Sigmoid colon (tissue), 7 donors: Measurements from ENCODE around the gene NDOR1. TPM values are rescaled to one million over a fixed set of nuclear protein-coding genes. Genes with fewer than 3 reads are reported as not detected.
"Not testable (repeated sequence)": the region's sequence is repeated elsewhere in the genome, so short reads cannot be mapped to it uniquely, and the experiment has no call there.

Source experiments
- DNase-seq: peaks from one replicate; pipeline ENCODE4 v3.0.0-alpha.2; 2019
- H3K27ac ChIP-seq, 4 donors: fragments of 200-600 bp; sonication (generic); one replicate each; pipeline ENCODE4 v1.5.1; 2016 to 2019; ENCODE audit warnings: mild to moderate bottlenecking in 1 of 4
- H3K27me3 ChIP-seq, 3 donors: fragments of 200-600 bp; sonication (generic); one replicate each; pipeline ENCODE4 v1.5.1; 2019; ENCODE audit warnings: mild to moderate bottlenecking in 1 of 3
- H3K36me3 ChIP-seq, 4 donors: fragments of 200-600 bp; sonication (generic); one replicate each; pipeline ENCODE4 v1.5.1; 2016 to 2019
- H3K4me1 ChIP-seq, 4 donors: fragments of 200-600 bp; sonication (generic); one replicate each; pipeline ENCODE4 v1.5.1; 2017 to 2019
- H3K4me3 ChIP-seq, 4 donors: fragments of 200-600 bp; sonication (generic); one replicate each; pipeline ENCODE4 v1.5.1; 2017 to 2019; ENCODE audit warnings: mild to moderate bottlenecking in 2 of 4, moderate library complexity in 1 of 4
- H3K9me3 ChIP-seq, 4 donors: fragments of 200-600 bp in 3 of 4; sonication (generic) in 3 of 4; one replicate each; pipeline versions ENCODE4 v1.5.1 to v1.6.1; 2013 to 2019
- EP300 ChIP-seq, 4 donors: sonication (generic); formaldehyde crosslinking; IDR thresholded peaks; one replicate each; pipeline ENCODE4 v1.6.1; 2017; ENCODE audit warnings: antibody characterized with exemption in 4 of 4
- POLR2A ChIP-seq, 2 donors: fragments of 450-650 bp; IDR thresholded peaks; one replicate each; pipeline ENCODE4 v1.6.1; 2016; ENCODE audit warnings: antibody characterized with exemption in 2 of 2, mild to moderate bottlenecking in 2 of 2, moderate library complexity in 2 of 2
- POLR2AphosphoS5 ChIP-seq, 4 donors: sonication (generic); formaldehyde crosslinking; IDR thresholded peaks; one replicate each; pipeline ENCODE4 v1.6.1; 2017; ENCODE audit warnings: antibody characterized with exemption in 4 of 4
- WGBS, 2 donors: extraction: QIAGEN DNeasy Blood & Tissue Kit; methylation state at CpG; one replicate each; pipeline ENCODE4 v1.1.7; 2013; 5-methylcytosine and 5-hydroxymethylcytosine counted together
- intact Hi-C: fragments of 100-400 bp; cut with DNase I; formaldehyde crosslinking; loops from one replicate; pipeline ENCODE4 v1.15.1; 2023
- polyA plus RNA-seq, 3 donors: library from polyadenylated mRNA; stranded (reverse); fragments of 200-250 nt; gene quantifications; one replicate each; pipeline ENCODE4 v1.2.3, GENCODE V29; 2013
- total RNA-seq, 4 donors: library from RNA; depleted of rRNA; stranded (reverse); fragments of >200 nt; gene quantifications; one replicate each; pipeline ENCODE4 v1.1.0, GENCODE V29; 2016
- TF ChIP-seq, protein P1 (sequence below), 4 experiments: fragments of 450-650 bp in 3 of 4; fragments of 200-600 bp in 1 of 4; IDR thresholded peaks; one replicate each; pipeline ENCODE4 v1.5.1; 2016 to 2019; ENCODE audit warnings: antibody characterized with exemption in 4 of 4, mild to moderate bottlenecking in 3 of 4, moderate library complexity in 2 of 4
- donor health status: healthy with polysubstance abuse.
- donor health status: Bipolar disorder and iron deficiency.
- donor health status: healthy.

The NDOR1 gene
- total and polyA plus RNA-seq, 7 donors: 3.8 to 20.2 (median 5.4) TPM

- intact Hi-C loops: loop anchor here (5.0 kb wide), 1 partner anchor 51 kb away; the partner anchor contains the start of genes ANAPC2 and SSNA1
- no peak for TF ChIP-seq EP300 (IDR thresholded peaks at IDR 0.05)
- TF ChIP-seq, protein P1, sequence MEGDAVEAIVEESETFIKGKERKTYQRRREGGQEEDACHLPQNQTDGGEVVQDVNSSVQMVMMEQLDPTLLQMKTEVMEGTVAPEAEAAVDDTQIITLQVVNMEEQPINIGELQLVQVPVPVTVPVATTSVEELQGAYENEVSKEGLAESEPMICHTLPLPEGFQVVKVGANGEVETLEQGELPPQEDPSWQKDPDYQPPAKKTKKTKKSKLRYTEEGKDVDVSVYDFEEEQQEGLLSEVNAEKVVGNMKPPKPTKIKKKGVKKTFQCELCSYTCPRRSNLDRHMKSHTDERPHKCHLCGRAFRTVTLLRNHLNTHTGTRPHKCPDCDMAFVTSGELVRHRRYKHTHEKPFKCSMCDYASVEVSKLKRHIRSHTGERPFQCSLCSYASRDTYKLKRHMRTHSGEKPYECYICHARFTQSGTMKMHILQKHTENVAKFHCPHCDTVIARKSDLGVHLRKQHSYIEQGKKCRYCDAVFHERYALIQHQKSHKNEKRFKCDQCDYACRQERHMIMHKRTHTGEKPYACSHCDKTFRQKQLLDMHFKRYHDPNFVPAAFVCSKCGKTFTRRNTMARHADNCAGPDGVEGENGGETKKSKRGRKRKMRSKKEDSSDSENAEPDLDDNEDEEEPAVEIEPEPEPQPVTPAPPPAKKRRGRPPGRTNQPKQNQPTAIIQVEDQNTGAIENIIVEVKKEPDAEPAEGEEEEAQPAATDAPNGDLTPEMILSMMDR (IDR thresholded peaks at IDR 0.05): no peak
- TF ChIP-seq POLR2A (IDR thresholded peaks at IDR 0.05): no peak
- no peak for TF ChIP-seq POLR2AphosphoS5 (IDR thresholded peaks at IDR 0.05)
- no peak for DNase-seq
- Histone ChIP-seq H3K27me3 (peaks cover 3 to 20% (median 19%) of the 10 kb centered on the region in 3 donors), H3K9me3 (no peaks in the 10 kb centered on the region), H3K36me3 (peaks cover 0 to 10% (median 8%) of the 10 kb centered on the region in 4 donors), H3K4me3 (no peak overlapping the region), H3K27ac (no peak overlapping the region), H3K4me1 (peaks cover 2 to 60% (median 52%) of the 10 kb centered on the region in 4 donors)
- 20 to 60% methylated on average over 13 of the region's 13 CpGs for WGBS, 2 donors
Observed at GRCh38 chr9:137237759-137238726, 32.5 kb downstream of the NDOR1 start.

- H3K4me3 ChIP-seq: peak overlapping the region; percentile 63 to 90 (median 78)
- H3K9me3 ChIP-seq, DNase-seq, H3K27me3 ChIP-seq: not testable (repeated sequence)
- WGBS, 2 donors: 15 to 43% methylated on average over 27 of the region's 27 CpGs
- intact Hi-C loops: loop anchor here (2.0 to 5.0 kb wide), 4 partner anchors 15 to 52 kb away; partner anchors contain the start of genes ANAPC2, NELFB, RNF208 and SSNA1
- H3K36me3 ChIP-seq: peaks cover 4 to 19% (median 15%) of the 10 kb centered on the region in 4 donors
- H3K4me1 ChIP-seq: peaks cover 2 to 75% (median 59%) of the 10 kb centered on the region in 4 donors
- peak overlapping the region; percentile 98 to 100 (median 98) for H3K27ac ChIP-seq
Observed at GRCh38 chr9:137239541-137240200, 34.2 kb downstream of the NDOR1 start.

GRCh38 chr9:137240318-137240840, 34.9 kb downstream of the NDOR1 start:
- peak; percentile 92 for DNase-seq
- H3K27me3 ChIP-seq: peaks cover 0 to 2% (median 0%) of the 10 kb centered on the region in 3 donors
- peaks cover 2 to 75% (median 58%) of the 10 kb centered on the region in 4 donors for H3K4me1 ChIP-seq
- H3K9me3 ChIP-seq: no peaks in the 10 kb centered on the region
- H3K36me3 ChIP-seq: peaks cover 4 to 19% (median 15%) of the 10 kb centered on the region in 4 donors
- intact Hi-C loops: loop anchor here (2.0 kb wide), 3 partner anchors 14 to 40 kb away; partner anchors contain the start of genes NELFB, RNF208 and TPRN
- TF ChIP-seq EP300 (IDR thresholded peaks at IDR 0.05) (no peak), POLR2AphosphoS5 (IDR thresholded peaks at IDR 0.05) (peak in 3 of 4 donors; percentile 17 to 38 (median 22)), POLR2A (IDR thresholded peaks at IDR 0.05) (peak in 1 of 2 donors; percentile 22)
- TF ChIP-seq, protein P1 (IDR thresholded peaks at IDR 0.05): no peak
- 0% methylated on average over 58 of the region's 58 CpGs for WGBS, 2 donors
- H3K27ac ChIP-seq: peak overlapping the region; percentile 98 to 100 (median 98)
- H3K4me3 ChIP-seq: peak overlapping the region; percentile 63 to 90 (median 78)

DNA sequence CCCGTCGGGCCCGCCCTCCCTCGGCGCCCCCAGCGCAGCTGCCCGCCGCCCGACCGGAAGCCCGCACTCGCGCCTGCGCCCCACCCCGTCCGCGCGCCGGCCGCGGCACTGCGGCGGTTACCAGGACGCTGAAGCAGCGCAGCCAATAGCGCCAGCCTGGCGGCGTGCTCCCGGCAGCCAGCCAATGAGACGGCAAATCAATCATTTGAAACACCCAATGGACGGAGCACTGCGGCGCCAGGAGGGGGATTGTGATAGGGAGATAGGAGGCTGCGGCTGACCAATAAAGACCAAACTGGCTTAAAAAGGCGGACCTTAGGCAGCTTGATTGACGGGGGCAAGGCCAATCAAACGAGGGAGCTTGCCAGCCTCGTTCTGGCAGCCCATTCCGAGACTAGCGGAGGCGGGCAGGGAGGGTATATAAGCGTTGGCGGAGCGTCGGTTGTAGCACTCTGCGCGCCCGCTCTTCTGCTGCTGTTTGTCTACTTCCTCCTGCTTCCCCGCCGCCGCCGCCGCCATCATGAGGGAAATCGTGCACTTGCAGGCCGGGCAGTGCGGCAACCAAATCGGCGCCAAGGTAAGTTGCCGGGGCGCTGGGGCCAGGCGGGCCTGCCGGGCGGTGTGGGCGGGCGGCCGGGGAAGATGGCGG, 35.5 kb downstream of the NDOR1 start, which contains the start of gene TUBB4B:
TSS of gene TUBB4B (plus strand) at position 447 of the 649 bp plus-strand sequence. CDS start at position 521, 74 bp downstream.
- no peaks in the 10 kb centered on the region for H3K27me3 ChIP-seq
- TF ChIP-seq POLR2AphosphoS5 (IDR thresholded peaks at IDR 0.05) (peak; percentile 100), POLR2A (IDR thresholded peaks at IDR 0.05) (peak; percentile 100)
- TF ChIP-seq, protein P1 (IDR thresholded peaks at IDR 0.05): no peak
- H3K36me3 ChIP-seq: peaks cover 4 to 19% (median 15%) of the 10 kb centered on the region in 4 donors
- peak within 1 kb of the TSS; percentile 79 to 90 (median 86) for H3K4me3 ChIP-seq
- H3K9me3 ChIP-seq: no peaks in the 10 kb centered on the region
- DNase-seq: peak; percentile 100
- 0 to 1% methylated on average over 67 of the region's 67 CpGs for WGBS, 2 donors
- H3K4me1 ChIP-seq: peaks cover 2 to 69% (median 54%) of the 10 kb centered on the region in 4 donors
- intact Hi-C loops: loop anchor here (2.0 kb wide), 3 partner anchors 14 to 40 kb away; partner anchors contain the start of genes NELFB, RNF208 and TPRN
- H3K27ac ChIP-seq: peak within 1 kb of the TSS; percentile 98 to 100 (median 98)
